Osteocyte (in vitro differentiated cells): ENCODE results near the gene GJB3. TPM values are rescaled to one million over a fixed set of nuclear protein-coding genes. Genes with fewer than 3 reads are reported as not detected.
"Not testable (repeated sequence)": the region's sequence is repeated elsewhere in the genome, so short reads cannot be mapped to it uniquely, and the experiment has no call there.

Experiments
- DNase-seq: peaks from one replicate; pipeline ENCODE4 v3.0.0; 2021; ENCODE audit warnings: mixed read lengths; ENCODE audit not compliant: unreplicated experiment; ENCODE audit errors: extremely low spot score
- H3K27ac Mint-ChIP-seq: one replicate; pipeline ENCODE4 v1.8.0; 2021; ENCODE audit warnings: mild to moderate bottlenecking, mixed read lengths; ENCODE audit not compliant: unreplicated experiment
- H3K27me3 Mint-ChIP-seq: one replicate; pipeline ENCODE4 v1.8.0; 2021; ENCODE audit warnings: mixed read lengths; ENCODE audit not compliant: unreplicated experiment
- H3K36me3 Mint-ChIP-seq: one replicate; pipeline ENCODE4 v1.8.0; 2021; ENCODE audit warnings: mixed read lengths; ENCODE audit not compliant: unreplicated experiment
- H3K4me1 Mint-ChIP-seq: one replicate; pipeline ENCODE4 v1.8.0; 2021; ENCODE audit warnings: mixed read lengths; ENCODE audit not compliant: unreplicated experiment
- H3K4me3 Mint-ChIP-seq: one replicate; pipeline ENCODE4 v1.8.0; 2021; ENCODE audit warnings: mild to moderate bottlenecking, moderate library complexity, mixed read lengths; ENCODE audit not compliant: unreplicated experiment
- H3K9me3 Mint-ChIP-seq: one replicate; pipeline ENCODE4 v1.8.0; 2021; ENCODE audit warnings: mixed read lengths; ENCODE audit not compliant: unreplicated experiment
- CTCF ChIP-seq: fragments of 200-600 bp; sonication (generic); IDR thresholded peaks from 2 replicates; pipeline ENCODE4 v1.5.0; 2021; ENCODE audit warnings: antibody characterized with exemption, mild to moderate bottlenecking, moderate library complexity
- long read RNA-seq: library from polyadenylated mRNA; unstranded; transcript quantifications from one replicate; pipeline ENCODE4 v2.0.0, GENCODE V29; 2021
- total RNA-seq: library from RNA; stranded (reverse); gene quantifications from 2 replicates; pipeline ENCODE4 v1.2.1, GENCODE V29; 2021

Gene GJB3
- not detected in 2 replicates for total RNA-seq
- long read RNA-seq: 0 reads

- Mint-ChIP-seq H3K9me3 (no peaks in the 10 kb centered on the region), H3K27me3 (peaks cover 49% of the 10 kb centered on the region), H3K27ac (no peak within 1 kb of the TSS), H3K4me3 (peak within 1 kb of the TSS; percentile 29), H3K4me1 (peaks cover 4% of the 10 kb centered on the region), H3K36me3 (no peaks in the 10 kb centered on the region)
- TF ChIP-seq CTCF: no peak
- DNase-seq: no peak
These were observed at the start of gene GJB3 for GRCh38 chr1:34781071-34781843. GJB3 (plus strand) TSS chr1:34781214; CDS start chr1:34784763, 3,549 bp downstream.

GRCh38 chr1:34732831-34733230, 48.2 kb upstream of the GJB3 start:
- H3K9me3 Mint-ChIP-seq, H3K36me3 Mint-ChIP-seq, H3K27ac Mint-ChIP-seq, H3K4me3 Mint-ChIP-seq, DNase-seq, H3K27me3 Mint-ChIP-seq, H3K4me1 Mint-ChIP-seq: not testable (repeated sequence)

GRCh38 chr1:34736692-34737091, 44.3 kb upstream of the GJB3 start:
- TF ChIP-seq CTCF: no peak
- Mint-ChIP-seq H3K36me3 (no peaks in the 10 kb centered on the region), H3K9me3 (no peaks in the 10 kb centered on the region), H3K27me3 (peaks cover 9% of the 10 kb centered on the region), H3K4me3 (no peak overlapping the region), H3K27ac (no peak overlapping the region), H3K4me1 (peaks cover 4% of the 10 kb centered on the region)
- DNase-seq: no peak

GRCh38 chr1:34737236-34737635, 43.8 kb upstream of the GJB3 start:
- not testable (repeated sequence) for H3K36me3 Mint-ChIP-seq, H3K4me3 Mint-ChIP-seq, H3K27me3 Mint-ChIP-seq, DNase-seq, H3K27ac Mint-ChIP-seq, H3K9me3 Mint-ChIP-seq, H3K4me1 Mint-ChIP-seq

- no peak for DNase-seq
- Mint-ChIP-seq H3K9me3 (no peaks in the 10 kb centered on the region), H3K27me3 (peaks cover 13% of the 10 kb centered on the region), H3K4me1 (peaks cover 4% of the 10 kb centered on the region), H3K36me3 (no peaks in the 10 kb centered on the region), H3K4me3 (no peak overlapping the region), H3K27ac (no peak overlapping the region)
- TF ChIP-seq CTCF: no peak
These were observed 41.4 kb upstream of the GJB3 start for GRCh38 chr1:34739613-34740012.

- DNase-seq: no peak
- Mint-ChIP-seq H3K36me3 (no peaks in the 10 kb centered on the region), H3K27ac (no peak overlapping the region), H3K27me3 (peaks cover 13% of the 10 kb centered on the region), H3K4me3 (no peak overlapping the region), H3K9me3 (no peaks in the 10 kb centered on the region), H3K4me1 (peaks cover 4% of the 10 kb centered on the region)
- no peak for TF ChIP-seq CTCF
These were observed 40.7 kb upstream of the GJB3 start for GRCh38 chr1:34740161-34740868.
